Adrenal gland (tissue), 12 donors: ENCODE results near the gene LIF. TPM values are rescaled to one million over a fixed set of nuclear protein-coding genes. Genes with fewer than 3 reads are reported as not detected.
"Not testable (repeated sequence)": the region's sequence is repeated elsewhere in the genome, so short reads cannot be mapped to it uniquely, and the experiment has no call there.

Experiments used
- DNase-seq, 7 donors: peaks; one replicate each; pipeline ENCODE4 v3.0.0-alpha.2; 2019 to 2020
- H3K27ac ChIP-seq, 5 donors: fragments of 200-600 bp; sonication (generic) in 4 of 5; 1 replicate in 3 of 5; 2 replicates in 2 of 5; pipeline versions ENCODE4 v1.5.1 to v1.8.0; 2016 to 2020; ENCODE audit warnings: mild to moderate bottlenecking in 1 of 5
- H3K27me3 ChIP-seq: fragments of 200-600 bp; 2 replicates; pipeline ENCODE4 v1.8.0; 2021
- H3K36me3 ChIP-seq, 2 donors: fragments of 200-600 bp; replicated peaks in 1 of 2; 1 replicate in 1 of 2; 2 replicates in 1 of 2; pipeline versions ENCODE4 v1.5.1 to v1.8.0; 2018 to 2022
- H3K4me1 ChIP-seq, 2 donors: fragments of 200-600 bp; replicated peaks in 1 of 2; 1 replicate in 1 of 2; 2 replicates in 1 of 2; pipeline versions ENCODE4 v1.5.1 to v1.8.0; 2018 to 2021
- H3K4me3 ChIP-seq, 4 donors: fragments of 200-600 bp; sonication (generic) in 3 of 4; one replicate each; pipeline ENCODE4 v1.5.1; 2016 to 2018
- H3K9me3 ChIP-seq, 3 donors: fragments of 200-600 bp; sonication (generic) in 1 of 3; replicated peaks in 1 of 3; 1 replicate in 2 of 3; 2 replicates in 1 of 3; pipeline versions ENCODE4 v1.5.1 to v1.8.0; 2016 to 2021
- CTCF ChIP-seq, 6 experiments: fragments of 450-650 bp in 4 of 6; fragments of 200-600 bp in 2 of 6; sonication (generic) in 1 of 6; IDR thresholded peaks; 1 replicate in 5 of 6; 2 replicates in 1 of 6; pipeline versions ENCODE4 v1.5.1 to v1.8.0; 2016 to 2021; ENCODE audit warnings: antibody characterized with exemption in 6 of 6, mild to moderate bottlenecking in 2 of 6, moderate library complexity in 1 of 6
- POLR2A ChIP-seq, 2 donors: fragments of 450-650 bp; IDR thresholded peaks; one replicate each; pipeline ENCODE4 v1.6.1; 2017; ENCODE audit warnings: antibody characterized with exemption in 2 of 2, mild to moderate bottlenecking in 2 of 2, moderate library complexity in 1 of 2
- WGBS, 4 donors: extraction: QIAGEN DNeasy Blood & Tissue Kit in 2 of 4; methylation state at CpG; one replicate each; pipeline versions ENCODE4 v1.1.5 to v1.1.7; 2013 to 2017; 5-methylcytosine and 5-hydroxymethylcytosine counted together
- intact Hi-C, 2 donors: fragments of 100-400 bp; cut with DNase I; formaldehyde crosslinking; loops; one replicate each; pipeline versions ENCODE4 v1.14.1 to v1.15.0; 2022 to 2023
- polyA plus RNA-seq, 3 donors: library from polyadenylated mRNA; stranded (reverse); fragments of 200-250 nt in 2 of 3; fragments of 350-450 nt in 1 of 3; fragmentation: Illumina TruSeq in 1 of 3; extraction: RNeasy Lipid Tissue Mini Kit (QIAGEN cat#74804) in 1 of 3; gene quantifications; one replicate each; pipeline ENCODE4 v1.2.3, GENCODE V29; 2013 to 2014
- total RNA-seq, 9 donors: library from RNA; depleted of rRNA in 4 of 9; stranded (reverse); fragments of >200 nt in 4 of 9; fragments of 120-200 nt in 1 of 9; fragmentation: NEBNext Ultra II Directional in 1 of 9; extraction: Animal tissue kit (Norgen Biotek cat#: 25700) in 1 of 9; gene quantifications; one replicate each; pipeline versions ENCODE4 v1.1.0 to v1.2.4, GENCODE V29; 2013 to 2023
- donor health status: healthy with polysubstance abuse.
- donor health status: Bipolar disorder and iron deficiency.
- donor health status: DM: yes; HTN: yes; CAD: no.
- donor health status: DM: no; HTN: no; CAD: no.
- donor health status: DM: no; HTN: no; CAD: no.
- donor health status: DM: yes; HTN: yes; CAD: no.

The LIF gene
- total and polyA plus RNA-seq, 12 donors: 0.06 to 9.3 (median 1.5) TPM

GRCh38 chr22:30234786-30235470 is 11.6 kb downstream of the LIF start:
- Histone ChIP-seq H3K4me3 (no peak overlapping the region), H3K36me3 (no peaks in the 10 kb centered on the region), H3K27me3 (no peaks in the 10 kb centered on the region), H3K4me1 (peaks cover 25 to 26% of the 10 kb centered on the region in 2 donors), H3K9me3 (no peaks in the 10 kb centered on the region), H3K27ac (peak overlapping the region in 4 of 5 donors; percentile 32 to 81 (median 52))
- intact Hi-C loops: no loop called here
- TF ChIP-seq CTCF (IDR thresholded peaks at IDR 0.05) (no peak), POLR2A (IDR thresholded peaks at IDR 0.05) (no peak)
- WGBS, 4 donors: 34 to 48% (median 36%) methylated on average over 5 to 7 of the region's 7 CpGs
- DNase-seq: peak in 6 of 7 donors; percentile 58 to 84 (median 74)

- DNase-seq, H3K36me3 ChIP-seq, intact Hi-C loops, H3K4me3 ChIP-seq, H3K27me3 ChIP-seq, H3K9me3 ChIP-seq: not testable (repeated sequence)
- Histone ChIP-seq H3K27ac (peak overlapping the region in 2 of 5 donors; percentile 55 to 81), H3K4me1 (peaks cover 25 to 26% of the 10 kb centered on the region in 2 donors)
- WGBS, 4 donors: 89 to 95% (median 94%) methylated on average over 3 of the region's 3 CpGs
These were observed 12.2 kb downstream of the LIF start for GRCh38 chr22:30234325-30234724.

- intact Hi-C loops: no loop called here
- H3K36me3 ChIP-seq: no peaks in the 10 kb centered on the region
- H3K27me3 ChIP-seq: no peaks in the 10 kb centered on the region
- no peak for DNase-seq
- no peak for TF ChIP-seq POLR2A (IDR thresholded peaks at IDR 0.05)
- no peak for TF ChIP-seq CTCF (IDR thresholded peaks at IDR 0.05)
- H3K27ac ChIP-seq: no peak overlapping the region
- WGBS, 4 donors: 86 to 98% (median 92%) methylated on average over 6 of the region's 6 CpGs
- H3K4me3 ChIP-seq: no peak overlapping the region
- H3K4me1 ChIP-seq: peaks cover 23 to 26% of the 10 kb centered on the region in 2 donors
- no peaks in the 10 kb centered on the region for H3K9me3 ChIP-seq
These were observed 13.0 kb downstream of the LIF start for GRCh38 chr22:30233582-30233981.

GRCh38 chr22:30232716-30233218 is 13.8 kb downstream of the LIF start:
- no peak for DNase-seq
- no peaks in the 10 kb centered on the region for H3K9me3 ChIP-seq
- H3K27me3 ChIP-seq: no peaks in the 10 kb centered on the region
- TF ChIP-seq CTCF (IDR thresholded peaks at IDR 0.05): no peak
- no peak for TF ChIP-seq POLR2A (IDR thresholded peaks at IDR 0.05)
- WGBS, 4 donors: 59 to 81% (median 67%) methylated on average over 6 to 17 of the region's 17 CpGs
- no peak overlapping the region for H3K27ac ChIP-seq
- H3K4me1 ChIP-seq: peaks cover 15 to 18% of the 10 kb centered on the region in 2 donors
- intact Hi-C loops: no loop called here
- no peak overlapping the region for H3K4me3 ChIP-seq
- no peaks in the 10 kb centered on the region for H3K36me3 ChIP-seq
